HG03103 (cell line): ENCODE results near the gene PIWIL4.

ENCODE experiments used
- ATAC-seq: cut with Tn5 transposase; IDR thresholded peaks from one replicate; pipeline ENCODE4 v1.9.1; 2021; ENCODE audit warnings: low read depth; ENCODE audit not compliant: unreplicated experiment

Gene PIWIL4

DNA sequence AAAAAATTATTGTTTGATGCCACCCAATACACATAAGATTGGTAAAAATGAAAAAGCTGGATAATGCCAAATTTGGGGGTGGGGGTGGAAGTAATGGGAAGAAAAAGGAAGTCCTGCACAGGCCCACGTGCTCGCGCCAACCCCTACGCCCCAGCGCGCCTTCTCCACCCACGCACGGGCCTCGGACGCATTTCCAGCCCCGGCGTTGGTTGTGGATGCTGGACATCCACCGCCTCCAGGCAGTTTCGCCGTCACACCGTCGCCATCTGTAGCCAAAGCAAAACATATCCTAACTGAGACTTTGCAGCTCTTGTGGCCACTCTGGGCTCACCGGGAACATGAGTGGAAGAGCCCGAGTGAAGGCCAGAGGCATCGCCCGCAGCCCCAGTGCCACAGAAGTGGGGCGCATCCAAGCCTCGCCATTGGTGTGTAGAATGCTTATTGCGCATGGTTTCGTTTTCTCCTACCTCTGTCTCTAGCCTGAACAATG is at the start of gene PIWIL4:
PIWIL4 (plus strand) TSS at position 188 of the 490 bp plus-strand sequence; CDS start at position 339, 151 bp downstream.
- ATAC-seq = no peak

DNA sequence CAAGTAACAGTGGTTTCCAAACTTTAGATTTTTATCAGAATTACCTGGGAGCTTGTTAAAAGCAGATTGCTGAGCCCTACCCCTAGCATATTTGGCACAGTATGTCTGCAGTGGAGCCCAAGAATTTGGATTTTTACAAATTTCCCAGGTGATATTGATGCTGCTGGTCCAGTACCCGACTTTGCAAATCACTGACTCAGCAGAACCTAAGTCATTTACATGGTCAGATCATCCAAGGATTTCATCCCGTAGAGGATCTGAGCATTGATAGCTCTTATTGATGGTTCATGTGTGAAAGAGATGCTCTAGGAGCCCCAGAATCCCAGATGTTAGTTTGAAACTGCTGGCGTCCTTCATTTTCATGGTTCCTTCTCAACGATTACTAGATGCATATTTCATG is 48.9 kb upstream of the PIWIL4 start:
- no peak for ATAC-seq

- ATAC-seq = no peak
These were observed 47.6 kb upstream of the PIWIL4 start for GRCh38 chr11:94519478-94520084.

DNA sequence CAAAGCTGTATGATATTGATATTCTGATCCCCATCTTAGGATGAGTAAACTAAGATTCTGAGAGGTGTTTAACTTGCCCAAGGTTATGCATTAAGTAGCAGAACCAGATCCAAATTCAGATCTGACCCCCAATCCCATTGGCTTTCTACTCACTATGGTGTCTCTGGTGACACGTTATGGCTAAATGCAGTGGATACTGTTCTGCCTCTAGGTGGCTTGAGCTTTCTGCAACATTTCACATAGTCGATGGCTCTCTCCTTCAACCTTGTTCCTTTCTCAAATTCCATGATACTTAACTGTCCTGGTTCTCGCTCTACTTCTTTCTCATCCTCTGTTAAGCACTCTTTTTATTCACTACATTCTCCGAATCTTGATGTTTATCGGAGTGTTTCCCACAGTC is 45.5 kb upstream of the PIWIL4 start:
- ATAC-seq = no peak

DNA sequence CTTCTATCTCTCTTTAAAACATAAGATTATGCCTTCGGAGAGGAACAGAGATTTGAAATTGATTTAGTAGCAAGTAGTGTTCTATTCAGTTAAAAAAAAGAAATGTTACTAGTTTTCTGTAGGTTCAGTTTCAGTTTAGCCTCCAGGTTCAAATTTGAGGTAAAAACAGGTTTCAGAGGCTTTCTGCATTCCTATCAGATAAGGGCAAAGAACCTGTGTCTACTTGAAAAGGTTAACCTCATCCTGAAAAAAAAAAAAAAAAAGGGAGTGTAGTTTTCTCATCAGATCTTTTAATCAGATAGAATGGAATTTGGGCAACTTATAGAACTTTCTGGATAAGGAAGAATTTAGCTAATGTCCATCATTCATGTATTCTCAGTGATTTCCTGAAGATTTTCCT is 42.8 kb upstream of the PIWIL4 start:
- ATAC-seq = no peak

GRCh38 chr11:94525546-94526324 is 41.4 kb upstream of the PIWIL4 start:
- no peak for ATAC-seq

DNA sequence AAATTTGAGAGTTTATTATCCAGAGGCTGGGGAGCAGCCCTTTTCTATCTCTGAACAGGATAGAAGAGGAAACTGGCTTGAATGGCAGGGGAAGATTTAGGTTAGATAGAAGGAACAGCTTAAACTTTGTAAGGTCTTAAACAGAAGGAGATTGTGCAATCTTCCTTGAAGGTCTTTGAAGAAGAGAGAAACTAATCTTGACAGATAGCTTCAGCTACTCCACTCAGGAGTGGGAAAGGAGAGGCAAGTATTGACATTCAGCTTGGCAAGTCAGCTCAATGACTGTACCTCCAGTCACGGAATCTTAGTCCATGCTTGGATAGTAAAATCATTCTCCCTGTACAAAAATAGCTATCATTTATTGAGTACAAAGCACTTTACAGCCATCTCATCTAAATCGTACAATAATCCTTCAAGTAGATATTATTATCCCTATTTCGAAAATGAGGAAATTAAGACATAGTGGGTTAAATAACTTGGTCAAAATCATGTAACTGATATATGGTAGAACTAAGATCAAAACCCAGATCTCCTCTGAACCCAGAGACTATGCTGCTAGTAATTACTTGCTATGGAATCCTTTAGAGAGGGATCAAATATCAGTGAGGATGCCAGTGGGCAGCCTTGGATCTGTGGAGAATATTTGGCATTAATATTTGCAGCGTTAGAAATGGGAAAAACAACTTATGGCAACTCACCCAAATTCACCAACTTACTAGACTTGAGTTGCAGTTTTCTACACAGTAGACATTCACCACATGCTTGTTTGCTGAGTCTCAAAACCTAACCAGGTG is 40.3 kb upstream of the PIWIL4 start:
- no peak for ATAC-seq

DNA sequence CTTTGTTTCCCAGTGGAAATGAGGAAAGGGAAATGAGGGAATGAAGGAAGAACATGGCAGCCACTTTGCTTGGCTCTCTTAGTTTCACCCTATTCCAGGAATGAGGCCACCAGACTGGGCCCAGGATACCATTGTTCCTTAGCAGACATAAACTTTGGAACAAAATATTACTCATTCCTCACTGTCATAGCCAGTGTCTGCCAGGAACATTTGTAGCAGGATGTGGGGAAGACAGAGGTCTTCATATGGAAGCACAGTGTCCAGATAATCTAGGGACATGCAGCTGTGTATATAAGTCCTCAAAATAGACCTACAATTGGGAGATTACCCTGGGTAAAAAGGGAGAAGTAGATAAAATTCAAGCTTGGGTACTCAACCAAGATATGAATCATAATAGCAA is 38.6 kb upstream of the PIWIL4 start:
- no peak for ATAC-seq

DNA sequence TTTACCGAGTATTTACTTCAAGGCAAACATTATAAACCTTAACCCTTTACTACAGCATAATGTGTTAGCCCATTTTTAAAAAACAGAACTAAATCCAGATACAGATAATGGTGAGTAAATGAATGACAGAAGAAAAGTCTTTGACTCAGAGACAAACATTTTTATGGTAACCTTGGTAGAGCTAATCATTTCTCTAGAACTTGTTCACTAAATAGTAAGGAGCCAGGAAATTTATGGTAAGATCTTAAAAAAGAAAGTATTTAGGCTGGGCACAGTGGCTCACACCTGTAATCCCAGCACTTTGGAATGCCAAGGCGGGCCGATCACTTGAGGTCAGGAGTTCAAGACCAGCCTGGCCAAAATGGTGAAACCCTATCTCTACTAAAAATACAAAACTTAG is 35.0 kb upstream of the PIWIL4 start:
- no peak for ATAC-seq

DNA sequence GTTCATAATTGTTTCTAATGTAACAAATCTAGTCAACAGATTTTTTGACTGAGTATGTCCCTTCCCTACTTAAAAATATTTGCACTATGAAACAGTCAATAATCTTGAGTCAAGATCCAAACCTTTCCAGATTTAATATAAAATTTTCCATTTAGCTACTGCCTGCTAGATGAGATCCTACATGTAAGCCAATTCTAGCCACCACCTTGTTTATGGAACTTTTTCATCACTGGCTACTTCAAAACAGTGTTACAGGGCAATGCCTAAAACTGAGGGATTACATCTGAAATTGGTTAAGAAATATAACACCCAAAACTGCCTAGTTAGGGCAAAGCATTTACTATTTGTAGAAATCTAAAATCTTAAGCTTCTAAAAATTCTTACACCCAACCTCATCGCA is 34.0 kb upstream of the PIWIL4 start:
- no peak for ATAC-seq

GRCh38 chr11:94533696-94534630 is 33.2 kb upstream of the PIWIL4 start:
- no peak for ATAC-seq

- no peak for ATAC-seq
These were observed 30.8 kb upstream of the PIWIL4 start for GRCh38 chr11:94536386-94536785.

DNA sequence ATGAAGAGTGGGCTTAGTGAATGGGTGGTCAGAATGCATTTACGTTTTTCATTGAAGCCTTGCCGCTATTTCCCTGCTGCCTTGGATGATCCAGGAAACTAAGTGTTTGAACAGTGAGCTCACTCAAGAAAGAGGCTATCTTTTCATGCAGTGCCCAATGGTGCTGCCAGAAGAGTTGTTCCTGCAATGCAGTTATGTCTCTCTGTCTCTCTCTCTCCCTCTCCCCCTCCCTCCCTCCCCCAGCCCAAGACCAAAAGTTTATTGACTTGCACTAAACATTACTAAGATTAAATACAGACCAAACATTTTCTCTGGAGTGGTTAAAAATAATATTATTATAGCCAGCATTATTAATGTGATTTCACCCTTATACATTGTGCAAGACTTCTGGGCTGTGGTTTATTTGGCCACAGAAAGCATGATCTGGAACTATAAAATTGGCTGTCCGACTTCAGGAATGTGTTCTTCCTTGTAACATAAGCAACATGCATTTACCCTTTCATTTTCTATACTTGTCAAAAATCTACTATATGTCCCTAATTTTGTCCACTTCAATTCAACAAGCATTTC is 30.1 kb upstream of the PIWIL4 start:
- ATAC-seq = no peak

DNA sequence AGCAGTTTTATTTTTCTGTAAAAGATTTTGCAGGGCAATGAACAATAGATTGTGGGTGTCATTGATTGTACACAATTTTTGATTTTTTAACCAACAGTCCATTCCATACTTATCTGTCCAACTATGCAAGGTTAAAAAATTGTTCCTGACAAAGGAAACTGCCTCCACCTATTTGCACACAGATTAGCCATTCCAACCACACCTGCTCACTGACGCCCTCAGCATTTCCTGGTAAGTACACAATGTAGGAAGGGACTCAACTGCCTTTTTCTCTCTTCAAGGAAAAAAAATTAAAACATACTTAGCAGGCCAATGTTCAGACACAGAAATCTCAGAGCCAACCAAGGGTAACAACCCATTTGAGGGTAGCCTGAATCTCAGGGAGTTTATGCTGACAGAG is 27.7 kb upstream of the PIWIL4 start:
- ATAC-seq = no peak

GRCh38 chr11:94543695-94544645 is 23.2 kb upstream of the PIWIL4 start, which contains the start of gene FUT4:
Gene FUT4 (plus strand): TSS chr11:94543921. CDS start chr11:94544134, 213 bp downstream.
- peak; percentile 67 for ATAC-seq

DNA sequence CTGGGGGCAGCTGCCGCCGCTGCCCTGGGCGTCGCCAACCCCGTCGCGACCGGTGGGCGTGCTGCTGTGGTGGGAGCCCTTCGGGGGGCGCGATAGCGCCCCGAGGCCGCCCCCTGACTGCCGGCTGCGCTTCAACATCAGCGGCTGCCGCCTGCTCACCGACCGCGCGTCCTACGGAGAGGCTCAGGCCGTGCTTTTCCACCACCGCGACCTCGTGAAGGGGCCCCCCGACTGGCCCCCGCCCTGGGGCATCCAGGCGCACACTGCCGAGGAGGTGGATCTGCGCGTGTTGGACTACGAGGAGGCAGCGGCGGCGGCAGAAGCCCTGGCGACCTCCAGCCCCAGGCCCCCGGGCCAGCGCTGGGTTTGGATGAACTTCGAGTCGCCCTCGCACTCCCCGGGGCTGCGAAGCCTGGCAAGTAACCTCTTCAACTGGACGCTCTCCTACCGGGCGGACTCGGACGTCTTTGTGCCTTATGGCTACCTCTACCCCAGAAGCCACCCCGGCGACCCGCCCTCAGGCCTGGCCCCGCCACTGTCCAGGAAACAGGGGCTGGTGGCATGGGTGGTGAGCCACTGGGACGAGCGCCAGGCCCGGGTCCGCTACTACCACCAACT is 22.4 kb upstream of the PIWIL4 start:
- ATAC-seq = peak; percentile 2

DNA sequence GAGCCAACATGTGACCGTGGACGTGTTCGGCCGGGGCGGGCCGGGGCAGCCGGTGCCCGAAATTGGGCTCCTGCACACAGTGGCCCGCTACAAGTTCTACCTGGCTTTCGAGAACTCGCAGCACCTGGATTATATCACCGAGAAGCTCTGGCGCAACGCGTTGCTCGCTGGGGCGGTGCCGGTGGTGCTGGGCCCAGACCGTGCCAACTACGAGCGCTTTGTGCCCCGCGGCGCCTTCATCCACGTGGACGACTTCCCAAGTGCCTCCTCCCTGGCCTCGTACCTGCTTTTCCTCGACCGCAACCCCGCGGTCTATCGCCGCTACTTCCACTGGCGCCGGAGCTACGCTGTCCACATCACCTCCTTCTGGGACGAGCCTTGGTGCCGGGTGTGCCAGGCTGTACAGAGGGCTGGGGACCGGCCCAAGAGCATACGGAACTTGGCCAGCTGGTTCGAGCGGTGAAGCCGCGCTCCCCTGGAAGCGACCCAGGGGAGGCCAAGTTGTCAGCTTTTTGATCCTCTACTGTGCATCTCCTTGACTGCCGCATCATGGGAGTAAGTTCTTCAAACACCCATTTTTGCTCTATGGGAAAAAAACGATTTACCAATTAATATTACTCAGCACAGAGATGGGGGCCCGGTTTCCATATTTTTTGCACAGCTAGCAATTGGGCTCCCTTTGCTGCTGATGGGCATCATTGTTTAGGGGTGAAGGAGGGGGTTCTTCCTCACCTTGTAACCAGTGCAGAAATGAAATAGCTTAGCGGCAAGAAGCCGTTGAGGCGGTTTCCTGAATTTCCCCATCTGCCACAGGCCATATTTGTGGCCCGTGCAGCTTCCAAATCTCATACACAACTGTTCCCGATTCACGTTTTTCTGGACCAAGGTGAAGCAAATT is 21.7 kb upstream of the PIWIL4 start:
- no peak for ATAC-seq
